GM19193 (cell line): ENCODE results near the gene TMEM187.
A peak's percentile ranks its signal among the peaks of the same experiment; 100 is the strongest.

ENCODE experiments used
- POLR2A ChIP-seq: IDR thresholded peaks from 4 replicates; pipeline ENCODE4 v1.6.1; 2011; ENCODE audit not compliant: insufficient read depth, insufficient read length; ENCODE audit errors: extremely low read depth

Gene TMEM187

GRCh38 chrX:153989973-153990655 lies 17.6 kb downstream of the TMEM187 start:
- TF ChIP-seq POLR2A: no peak

GRCh38 chrX:153991013-153991580 lies 18.5 kb downstream of the TMEM187 start:
- no peak for TF ChIP-seq POLR2A

- no peak for TF ChIP-seq POLR2A
Observed at GRCh38 chrX:153992180-153992579, 19.6 kb downstream of the TMEM187 start.

- no peak for TF ChIP-seq POLR2A
Observed at GRCh38 chrX:153993079-153993478, 20.5 kb downstream of the TMEM187 start.

GRCh38 chrX:153993978-153994377 lies 21.4 kb downstream of the TMEM187 start:
- no peak for TF ChIP-seq POLR2A

- TF ChIP-seq POLR2A: no peak
Observed at GRCh38 chrX:153995504-153995903, 22.9 kb downstream of the TMEM187 start.

- TF ChIP-seq POLR2A: no peak
Observed at GRCh38 chrX:153999359-154000037, 26.9 kb downstream of the TMEM187 start.

GRCh38 chrX:154000051-154000450 lies 27.5 kb downstream of the TMEM187 start:
- no peak for TF ChIP-seq POLR2A

GRCh38 chrX:154002215-154002719 lies 29.7 kb downstream of the TMEM187 start:
- peak; percentile 53 for TF ChIP-seq POLR2A

GRCh38 chrX:154004315-154004714 lies 31.8 kb downstream of the TMEM187 start:
- no peak for TF ChIP-seq POLR2A

GRCh38 chrX:154006947-154007346 lies 34.4 kb downstream of the TMEM187 start:
- TF ChIP-seq POLR2A: no peak

- no peak for TF ChIP-seq POLR2A
Observed at GRCh38 chrX:154008521-154008920, 36.0 kb downstream of the TMEM187 start.

GRCh38 chrX:154010330-154011087 lies 38.0 kb downstream of the TMEM187 start:
- TF ChIP-seq POLR2A: peak; percentile 11

GRCh38 chrX:154011376-154012335 lies 39.1 kb downstream of the TMEM187 start:
- no peak for TF ChIP-seq POLR2A
